ENCODE measurements around the gene MKRN3. TPM values are rescaled to one million over a fixed set of nuclear protein-coding genes. Genes with fewer than 3 reads are reported as not detected.

The MKRN3 gene
- total RNA-seq, 3 donors from 2014 or later: 0.61 to 3.6 TPM; not detected in 1

- no peaks in the 10 kb centered on the region for H3K36me3 ChIP-seq (ENCODE audit: low read depth)
- no peak overlapping the region for H3K4me3 ChIP-seq
- H3K9me3 ChIP-seq: peaks cover 5% of the 10 kb centered on the region
- ATAC-seq (no peak), DNase-seq (no peak)
- TF ChIP-seq CTCF (IDR thresholded peaks at IDR 0.05): no peak
- H3K4me1 ChIP-seq (ENCODE audit: low read depth): no peaks in the 10 kb centered on the region
- intact Hi-C loops (cut with DNase I, micrococcal nuclease): no loop called here
Measured at GRCh38 chr15:23569151-23569925, 3.9 kb downstream of the MKRN3 start.

DNA sequence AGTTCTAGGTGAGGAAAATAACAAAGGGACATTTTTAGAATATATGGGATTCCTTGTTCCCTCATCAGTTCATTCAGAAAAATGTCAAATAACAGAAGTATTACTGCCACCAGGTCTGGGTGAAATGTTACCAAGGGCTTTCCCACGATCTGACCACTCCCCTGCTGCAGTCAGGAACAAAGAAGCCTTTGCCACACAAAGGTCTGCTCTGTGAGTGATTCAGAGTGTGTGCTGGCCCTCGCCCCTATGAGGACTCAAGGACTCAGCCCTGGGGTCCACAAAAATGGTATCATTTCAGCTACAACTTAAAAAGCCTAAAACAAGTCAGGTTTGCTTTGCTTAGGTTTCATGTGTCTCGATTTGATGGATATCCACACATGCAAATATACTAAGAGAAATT lies 5.0 kb downstream of the MKRN3 start:
- no peak for DNase-seq
- no peak overlapping the region for H3K4me3 ChIP-seq
- intact Hi-C loops (cut with DNase I, micrococcal nuclease): no loop called here
- ATAC-seq: peak; percentile 55
- no peak for TF ChIP-seq CTCF (IDR thresholded peaks at IDR 0.05)
- no peaks in the 10 kb centered on the region for H3K4me1 ChIP-seq (ENCODE audit: low read depth)
- no peaks in the 10 kb centered on the region for H3K36me3 ChIP-seq (ENCODE audit: low read depth)
- peaks cover 2% of the 10 kb centered on the region for H3K9me3 ChIP-seq

GRCh38 chr15:23572844-23573243 lies 7.4 kb downstream of the MKRN3 start:
- ATAC-seq: no peak
- no peak for DNase-seq
- intact Hi-C loops (cut with DNase I, micrococcal nuclease): no loop called here

GRCh38 chr15:23574742-23575141 lies 9.3 kb downstream of the MKRN3 start:
- TF ChIP-seq CTCF (IDR thresholded peaks at IDR 0.05): no peak
- ATAC-seq (no peak), DNase-seq (no peak)
- H3K36me3 ChIP-seq (ENCODE audit: low read depth): no peaks in the 10 kb centered on the region
- no peak overlapping the region for H3K4me3 ChIP-seq
- H3K9me3 ChIP-seq: no peaks in the 10 kb centered on the region
- no peaks in the 10 kb centered on the region for H3K4me1 ChIP-seq (ENCODE audit: low read depth)
- intact Hi-C loops (cut with DNase I, micrococcal nuclease): no loop called here

More at GRCh38 chr15:23572844-23573243, 7.4 kb downstream of the MKRN3 start:
- Histone ChIP-seq H3K9me3 (no peaks in the 10 kb centered on the region), H3K4me1 (ENCODE audit: low read depth) (no peaks in the 10 kb centered on the region), H3K4me3 (no peak overlapping the region), H3K36me3 (ENCODE audit: low read depth) (no peaks in the 10 kb centered on the region)
- TF ChIP-seq CTCF (IDR thresholded peaks at IDR 0.05): no peak

DNA sequence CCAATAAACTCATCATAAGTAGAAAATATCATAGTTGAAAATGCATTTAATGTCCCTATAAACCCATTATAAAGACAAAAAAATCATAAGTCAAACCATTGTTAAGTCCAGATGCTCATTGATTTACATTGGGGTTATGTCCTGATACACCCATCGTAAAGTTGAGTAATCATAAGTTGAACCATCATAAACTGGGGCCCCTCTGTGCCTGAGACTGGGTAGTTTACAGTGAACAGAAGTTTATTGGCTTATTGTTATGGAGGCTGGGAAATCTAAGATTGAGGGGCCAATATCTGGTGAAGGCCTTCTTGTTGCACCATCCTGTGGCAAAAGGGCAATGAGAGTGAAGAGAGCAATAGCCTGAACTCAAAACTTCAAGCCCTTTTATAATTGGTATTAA lies 10.6 kb downstream of the MKRN3 start:
- H3K4me3 ChIP-seq: no peak overlapping the region
- H3K9me3 ChIP-seq: no peaks in the 10 kb centered on the region
- ATAC-seq: peak; percentile 70
- H3K36me3 ChIP-seq (ENCODE audit: low read depth): no peaks in the 10 kb centered on the region
- intact Hi-C loops (cut with DNase I, micrococcal nuclease): no loop called here
- TF ChIP-seq CTCF (IDR thresholded peaks at IDR 0.05): no peak
- H3K4me1 ChIP-seq (ENCODE audit: low read depth): no peaks in the 10 kb centered on the region
- no peak for DNase-seq
